CD4-positive, alpha-beta T cell treated with Interferon alpha-2 for 1 hour (primary cell): ENCODE measurements around the gene ATP1A1.

Experiments used
- DNase-seq, 2 donors: peaks; one replicate each; pipeline ENCODE4 v3.0.0-alpha.2; 2020 to 2022

ATP1A1 gene

GRCh38 chr1:116372651-116373430 is at the start of gene ATP1A1:
Gene ATP1A1, plus strand, starts transcription at chr1:116373244. Its CDS starts 268 bp downstream, at chr1:116373512.
- peak; percentile 97 for DNase-seq

- DNase-seq, result no peak
Observed at GRCh38 chr1:116323491-116323890, 49.6 kb upstream of the ATP1A1 start.

- no peak for DNase-seq
Observed at GRCh38 chr1:116324411-116324810, 48.6 kb upstream of the ATP1A1 start.

GRCh38 chr1:116325104-116325503 is 47.9 kb upstream of the ATP1A1 start:
- no peak for DNase-seq

- DNase-seq, result peak; percentile 60 to 76
Observed at GRCh38 chr1:116325922-116326321, 47.1 kb upstream of the ATP1A1 start.

- DNase-seq, result no peak
Observed at GRCh38 chr1:116326486-116326885, 46.6 kb upstream of the ATP1A1 start.

GRCh38 chr1:116328671-116329070 is 44.4 kb upstream of the ATP1A1 start:
- no peak for DNase-seq

GRCh38 chr1:116329524-116330341 is 43.3 kb upstream of the ATP1A1 start:
- DNase-seq, result no peak

GRCh38 chr1:116330342-116330652 is 42.7 kb upstream of the ATP1A1 start:
- no peak for DNase-seq

- no peak for DNase-seq
Observed at GRCh38 chr1:116330846-116331245, 42.2 kb upstream of the ATP1A1 start.

- DNase-seq, result no peak
Observed at GRCh38 chr1:116331523-116331922, 41.5 kb upstream of the ATP1A1 start.

GRCh38 chr1:116332451-116332850 is 40.6 kb upstream of the ATP1A1 start:
- no peak for DNase-seq

- no peak for DNase-seq
Observed at GRCh38 chr1:116333171-116334014, 39.7 kb upstream of the ATP1A1 start.

- no peak for DNase-seq
Observed at GRCh38 chr1:116334015-116334547, 39.0 kb upstream of the ATP1A1 start.

- DNase-seq, result no peak
Observed at GRCh38 chr1:116334868-116335635, 38.0 kb upstream of the ATP1A1 start.

- no peak for DNase-seq
Observed at GRCh38 chr1:116335850-116336624, 37.0 kb upstream of the ATP1A1 start.

- DNase-seq, result no peak
Observed at GRCh38 chr1:116337398-116337797, 35.6 kb upstream of the ATP1A1 start.

- no peak for DNase-seq
Observed at GRCh38 chr1:116338400-116338799, 34.6 kb upstream of the ATP1A1 start.

GRCh38 chr1:116340506-116341231 is 32.4 kb upstream of the ATP1A1 start:
- no peak for DNase-seq

GRCh38 chr1:116343019-116343418 is 30.0 kb upstream of the ATP1A1 start:
- DNase-seq, result no peak

- DNase-seq, result no peak
Observed at GRCh38 chr1:116345011-116345410, 28.0 kb upstream of the ATP1A1 start.
